A673 (cell line): Measurements from ENCODE around the gene ST7. TPM values are rescaled to one million over a fixed set of nuclear protein-coding genes. Genes with fewer than 3 reads are reported as not detected.

Source experiments
- BruUV-seq: library from RNA; stranded (reverse); fragments of 400-500 nt; replicated peaks from 2 replicates; lab custom pipeline; 2021; lab: Mats Ljungman, UMichigan
- CTCF ChIA-PET: fragments of 300-600 bp; sonication (Branson Sonifier 250); formaldehyde crosslinking; loops from one replicate; lab custom pipeline; 2022; ENCODE audit warnings: antibody characterized with exemption; lab: Charles Lee
- POLR2A ChIA-PET: fragments of 300-600 bp; sonication (Branson Sonifier 250); formaldehyde crosslinking; loops from one replicate; lab custom pipeline; 2022; ENCODE audit warnings: antibody characterized with exemption; ENCODE audit not compliant: low non-redundant PET; lab: Charles Lee
- DNase-seq: peaks from one replicate; pipeline ENCODE4 v3.0.0-alpha.2; 2015; ENCODE audit warnings: low spot score
- H3K27ac ChIP-seq: fragments of 200-600 bp; sonication (generic); 2 replicates; pipeline ENCODE4 v1.5.1; 2016; ENCODE audit warnings: mixed run types, low read depth, mild to moderate bottlenecking, mixed read lengths, antibody characterized with exemption, low read length; ENCODE audit not compliant: poor library complexity, severe bottlenecking
- H3K27me3 ChIP-seq: fragments of 200-600 bp; sonication (generic); replicated peaks from 2 replicates; pipeline ENCODE4 v1.6.1; 2017; ENCODE audit warnings: mixed run types, low read depth, mild to moderate bottlenecking, mixed read lengths, antibody characterized with exemption, low read length; ENCODE audit not compliant: insufficient read depth, poor library complexity
- H3K36me3 ChIP-seq: fragments of 200-600 bp; sonication (generic); 2 replicates; pipeline ENCODE4 v1.6.1; 2016; ENCODE audit warnings: mixed run types, mild to moderate bottlenecking, mixed read lengths, antibody characterized with exemption, low read length; ENCODE audit not compliant: insufficient read depth, poor library complexity, severe bottlenecking
- H3K4me1 ChIP-seq: fragments of 200-600 bp; sonication (generic); 2 replicates; pipeline ENCODE4 v1.6.1; 2017; ENCODE audit warnings: mixed run types, mild to moderate bottlenecking, mixed read lengths, antibody characterized with exemption, low read length; ENCODE audit not compliant: insufficient read depth, poor library complexity, severe bottlenecking
- H3K4me3 ChIP-seq: fragments of 200-600 bp; sonication (generic); 2 replicates; pipeline ENCODE4 v1.5.1; 2016; ENCODE audit warnings: low read depth, mixed run types, mild to moderate bottlenecking, mixed read lengths, low read length; ENCODE audit not compliant: poor library complexity, severe bottlenecking
- H3K9me3 ChIP-seq: fragments of 200-600 bp; sonication (generic); 2 replicates; pipeline ENCODE4 v1.6.1; 2016; ENCODE audit warnings: mixed run types, low read depth, mild to moderate bottlenecking, mixed read lengths, antibody characterized with exemption, low read length; ENCODE audit not compliant: poor library complexity, severe bottlenecking
- CTCF ChIP-seq: fragments of 300-800, 200-600 bp; sonication (generic); conservative IDR thresholded peaks from 2 replicates; pipeline ENCODE4 v1.5.1; 2017; ENCODE audit warnings: low read depth, mild to moderate bottlenecking, antibody characterized with exemption, low read length, moderate library complexity, mixed read lengths
- EZH2 ChIP-seq: fragments of 200-600 bp; sonication (generic); IDR thresholded peaks from 2 replicates; pipeline ENCODE4 v1.6.1; 2017; ENCODE audit warnings: borderline replicate concordance, low read depth, mild to moderate bottlenecking, mixed read lengths, antibody characterized with exemption, low read length; ENCODE audit not compliant: poor library complexity, severe bottlenecking
- intact Hi-C: fragments of 100-400 bp; cut with micrococcal nuclease; formaldehyde crosslinking; loops from one replicate; pipeline ENCODE4 v1.10.0; 2022; ENCODE audit not compliant: unreplicated experiment
- total RNA-seq: library from RNA; stranded (reverse); gene quantifications from 2 replicates; pipeline ENCODE4 v1.2.3, GENCODE V29; 2021

ST7 gene
- total RNA-seq, 1 experiment from 2014 or later = 24.3 TPM

- TF ChIP-seq CTCF (no peak), EZH2 (no peak)
- CTCF ChIA-PET = interaction anchor here (0.6 kb wide), 1 partner anchor 8 kb away, joined by 4 read pairs; no protein-coding TSS in a partner anchor
These were observed 181.1 kb downstream of the ST7 start for GRCh38 chr7:117134411-117134810.

DNA sequence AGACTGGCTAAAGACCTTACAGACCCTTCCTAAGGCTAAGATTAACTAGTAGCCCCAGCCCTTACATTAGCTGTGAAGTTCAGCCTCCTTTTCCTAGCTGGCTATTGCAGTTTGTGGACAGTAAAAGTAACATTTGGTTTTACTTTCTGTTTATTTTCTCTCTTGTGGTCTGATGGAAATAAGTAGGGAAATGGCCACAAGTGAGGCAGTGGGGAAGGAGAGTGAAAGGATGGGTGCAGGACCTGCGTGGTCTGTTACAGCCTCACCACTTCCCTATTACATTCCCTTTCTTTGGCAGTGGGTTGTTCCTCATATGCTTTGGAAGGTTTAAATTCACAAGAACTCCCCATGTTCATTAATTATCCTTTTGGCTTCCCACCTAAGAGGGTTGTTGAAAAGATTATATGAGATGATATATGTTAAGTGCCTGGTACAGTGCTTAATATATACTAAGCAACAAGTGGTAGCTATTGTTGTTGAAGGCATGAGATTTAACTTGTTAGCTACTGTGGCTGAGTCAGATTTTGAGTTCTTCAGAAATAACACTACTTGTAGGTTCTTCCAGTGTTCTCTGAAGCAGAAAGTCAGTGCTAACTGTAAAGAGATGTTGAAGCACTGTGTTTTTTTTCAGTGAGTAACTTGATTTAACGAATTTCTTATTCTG is 181.7 kb downstream of the ST7 start:
- H3K27ac ChIP-seq = no peak overlapping the region
- no peaks in the 10 kb centered on the region for H3K9me3 ChIP-seq
- TF ChIP-seq CTCF (no peak), EZH2 (no peak)
- no peak for DNase-seq
- H3K4me3 ChIP-seq = no peak overlapping the region
- ChIA-PET CTCF (interaction anchor here (0.6 kb wide), 1 partner anchor 9 kb away, joined by 4 read pairs; no protein-coding TSS in a partner anchor), POLR2A (no interaction called here)
- H3K36me3 ChIP-seq = no peaks in the 10 kb centered on the region
- no TSS peak for BruUV-seq
- H3K27me3 ChIP-seq = no peaks in the 10 kb centered on the region
- intact Hi-C loops = no loop called here
- no peaks in the 10 kb centered on the region for H3K4me1 ChIP-seq

More at GRCh38 chr7:117134411-117134810, 181.1 kb downstream of the ST7 start:
- DNase-seq = no peak
- Histone ChIP-seq H3K4me1 (no peaks in the 10 kb centered on the region), H3K4me3 (no peak overlapping the region), H3K27me3 (no peaks in the 10 kb centered on the region), H3K27ac (no peak overlapping the region), H3K36me3 (no peaks in the 10 kb centered on the region), H3K9me3 (no peaks in the 10 kb centered on the region)
- no TSS peak for BruUV-seq
- intact Hi-C loops = no loop called here
- POLR2A ChIA-PET = no interaction called here

- no peak for DNase-seq
- ChIA-PET CTCF (no interaction called here), POLR2A (no interaction called here)
- H3K27me3 ChIP-seq = no peaks in the 10 kb centered on the region
- H3K27ac ChIP-seq = no peak overlapping the region
- no peaks in the 10 kb centered on the region for H3K4me1 ChIP-seq
- intact Hi-C loops = no loop called here
- TF ChIP-seq EZH2 (no peak), CTCF (no peak)
- no peaks in the 10 kb centered on the region for H3K9me3 ChIP-seq
- H3K4me3 ChIP-seq = no peak overlapping the region
- no TSS peak for BruUV-seq
- H3K36me3 ChIP-seq = no peaks in the 10 kb centered on the region
These were observed 182.2 kb downstream of the ST7 start for GRCh38 chr7:117135553-117135891.
